Choroid plexus epithelial cell (primary cell): ENCODE results near the gene THRA.

Experiments used
- DNase-seq: peaks from one replicate; pipeline ENCODE4 v3.0.0-alpha.2; 2010; ENCODE audit warnings: low read depth
- H3K4me3 ChIP-seq: 2 replicates; pipeline ENCODE4 v1.5.1; 2011; ENCODE audit warnings: low read depth, mild to moderate bottlenecking, control low read depth, low read length, moderate library complexity
- TF ChIP-seq, protein P1 (sequence below): conservative IDR thresholded peaks from 2 replicates; pipeline ENCODE4 v1.5.1; 2011; ENCODE audit warnings: low read depth, mild to moderate bottlenecking, control low read depth, inconsistent platforms, low read length, moderate library complexity

THRA gene

DNA sequence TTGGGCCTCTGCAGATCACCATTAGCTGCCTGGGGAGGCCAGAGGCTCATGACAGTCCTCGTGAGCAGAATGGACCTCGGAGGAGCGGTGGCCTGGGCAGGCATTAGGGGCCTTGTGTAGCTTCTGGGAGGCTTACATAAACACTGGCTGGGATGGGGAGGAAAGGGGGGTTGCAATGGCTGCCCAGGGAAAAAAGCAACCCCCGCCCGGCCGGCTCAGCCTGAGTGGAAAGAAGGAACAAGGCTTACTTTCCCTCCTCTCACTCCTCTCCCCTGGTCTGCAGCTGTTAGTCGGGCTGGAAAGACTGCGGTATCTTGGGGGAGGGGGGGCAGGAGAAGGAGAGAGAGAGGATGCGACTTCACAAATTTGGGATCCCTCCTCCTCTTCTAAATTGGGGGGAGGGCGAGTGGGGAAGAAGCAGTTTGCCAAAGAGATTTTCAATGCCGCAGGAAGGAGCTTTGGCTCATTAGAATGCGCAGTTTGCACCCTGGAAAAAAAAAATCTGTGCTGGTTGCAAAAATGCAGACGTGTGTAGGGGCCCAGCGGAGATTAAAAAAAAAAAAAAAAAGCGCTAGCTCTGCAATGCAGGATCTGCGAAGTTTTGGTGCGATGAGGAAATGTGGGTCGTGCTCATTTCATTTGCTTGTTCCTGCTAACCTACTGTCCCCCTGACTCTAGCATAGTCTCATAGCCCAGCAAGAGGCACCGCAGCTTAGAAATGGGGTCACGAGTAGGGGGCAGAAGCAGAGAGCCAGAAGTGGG, 44.2 kb downstream of the THRA start:
- TF ChIP-seq, protein P1, sequence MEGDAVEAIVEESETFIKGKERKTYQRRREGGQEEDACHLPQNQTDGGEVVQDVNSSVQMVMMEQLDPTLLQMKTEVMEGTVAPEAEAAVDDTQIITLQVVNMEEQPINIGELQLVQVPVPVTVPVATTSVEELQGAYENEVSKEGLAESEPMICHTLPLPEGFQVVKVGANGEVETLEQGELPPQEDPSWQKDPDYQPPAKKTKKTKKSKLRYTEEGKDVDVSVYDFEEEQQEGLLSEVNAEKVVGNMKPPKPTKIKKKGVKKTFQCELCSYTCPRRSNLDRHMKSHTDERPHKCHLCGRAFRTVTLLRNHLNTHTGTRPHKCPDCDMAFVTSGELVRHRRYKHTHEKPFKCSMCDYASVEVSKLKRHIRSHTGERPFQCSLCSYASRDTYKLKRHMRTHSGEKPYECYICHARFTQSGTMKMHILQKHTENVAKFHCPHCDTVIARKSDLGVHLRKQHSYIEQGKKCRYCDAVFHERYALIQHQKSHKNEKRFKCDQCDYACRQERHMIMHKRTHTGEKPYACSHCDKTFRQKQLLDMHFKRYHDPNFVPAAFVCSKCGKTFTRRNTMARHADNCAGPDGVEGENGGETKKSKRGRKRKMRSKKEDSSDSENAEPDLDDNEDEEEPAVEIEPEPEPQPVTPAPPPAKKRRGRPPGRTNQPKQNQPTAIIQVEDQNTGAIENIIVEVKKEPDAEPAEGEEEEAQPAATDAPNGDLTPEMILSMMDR: no peak
- DNase-seq: peak; percentile 63
- H3K4me3 ChIP-seq: no peak overlapping the region

DNA sequence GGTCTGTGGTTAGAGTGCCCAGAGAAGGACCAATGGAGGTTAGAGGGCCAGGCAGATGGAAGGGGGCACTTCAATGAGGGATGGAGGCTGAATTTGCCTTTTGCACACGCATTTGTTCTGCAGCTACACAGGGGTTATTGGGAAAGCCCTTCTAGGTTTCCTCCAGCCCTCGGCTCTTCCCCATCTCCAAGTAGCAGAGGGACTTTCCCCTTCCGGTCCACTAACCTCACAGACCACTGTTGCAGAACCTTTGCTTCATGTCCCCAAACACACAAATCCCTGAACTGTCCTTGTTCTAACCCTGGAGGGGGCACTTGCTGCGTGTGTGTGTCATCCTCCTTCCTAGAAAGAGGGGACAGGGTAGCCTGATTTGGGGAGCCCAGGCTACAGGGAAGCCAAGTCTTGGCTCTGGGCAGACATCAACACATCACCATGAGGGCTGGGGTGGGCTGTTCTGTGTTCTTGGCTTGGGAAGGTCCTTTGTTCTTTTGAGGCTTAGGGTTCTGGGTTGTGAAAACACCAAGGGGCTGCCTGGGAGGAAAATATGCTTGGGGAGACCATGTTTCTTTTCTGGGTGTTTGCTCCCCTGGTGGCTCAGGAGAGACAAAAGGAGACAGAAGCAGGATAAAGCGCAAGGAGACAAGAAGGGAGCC, 44.9 kb downstream of the THRA start:
- TF ChIP-seq, protein P1: no peak
- no peak overlapping the region for H3K4me3 ChIP-seq
- DNase-seq: peak; percentile 33

DNA sequence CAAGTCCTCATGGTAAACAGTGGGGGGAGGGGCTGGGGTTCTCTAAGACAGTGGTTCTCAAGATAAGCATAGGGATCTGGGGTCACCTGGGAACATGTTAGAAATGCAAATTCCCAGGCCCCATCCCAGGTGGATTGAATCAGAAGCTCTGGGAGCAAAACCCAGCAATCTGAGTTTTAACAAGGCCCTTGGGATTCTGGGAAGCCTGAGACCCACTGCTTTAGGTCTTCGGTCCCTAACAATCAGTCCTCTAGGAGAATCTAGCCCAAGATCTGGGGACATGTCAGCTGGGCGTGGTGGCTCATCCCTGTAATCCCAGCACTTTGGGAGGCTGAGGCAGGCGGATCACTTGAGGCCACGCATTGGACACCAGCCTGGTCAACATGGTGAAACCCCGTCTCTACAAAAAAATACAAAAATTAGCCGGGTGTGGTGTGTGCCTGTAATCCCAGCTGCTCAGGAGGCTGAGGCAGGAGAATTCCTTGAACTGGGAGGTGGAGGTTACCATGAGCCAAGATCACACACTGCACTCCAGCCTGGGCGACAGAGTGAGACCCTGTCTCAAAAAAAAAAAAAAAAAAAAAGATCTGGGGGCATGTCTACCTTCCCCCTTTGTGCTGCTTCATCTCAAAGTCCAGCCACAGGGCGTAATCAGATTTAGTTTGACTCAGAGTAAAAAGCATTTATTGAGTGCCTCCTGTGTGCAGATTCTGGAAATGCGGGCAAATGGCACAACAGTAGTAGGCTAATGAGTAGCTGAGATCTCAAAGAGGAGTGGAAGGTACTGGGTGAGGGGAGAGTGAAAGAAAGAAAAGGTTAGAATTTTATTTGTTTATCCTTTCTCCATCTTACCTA, 46.4 kb downstream of the THRA start:
- TF ChIP-seq, protein P1: peak; percentile 31
- no peak overlapping the region for H3K4me3 ChIP-seq
- no peak for DNase-seq

DNA sequence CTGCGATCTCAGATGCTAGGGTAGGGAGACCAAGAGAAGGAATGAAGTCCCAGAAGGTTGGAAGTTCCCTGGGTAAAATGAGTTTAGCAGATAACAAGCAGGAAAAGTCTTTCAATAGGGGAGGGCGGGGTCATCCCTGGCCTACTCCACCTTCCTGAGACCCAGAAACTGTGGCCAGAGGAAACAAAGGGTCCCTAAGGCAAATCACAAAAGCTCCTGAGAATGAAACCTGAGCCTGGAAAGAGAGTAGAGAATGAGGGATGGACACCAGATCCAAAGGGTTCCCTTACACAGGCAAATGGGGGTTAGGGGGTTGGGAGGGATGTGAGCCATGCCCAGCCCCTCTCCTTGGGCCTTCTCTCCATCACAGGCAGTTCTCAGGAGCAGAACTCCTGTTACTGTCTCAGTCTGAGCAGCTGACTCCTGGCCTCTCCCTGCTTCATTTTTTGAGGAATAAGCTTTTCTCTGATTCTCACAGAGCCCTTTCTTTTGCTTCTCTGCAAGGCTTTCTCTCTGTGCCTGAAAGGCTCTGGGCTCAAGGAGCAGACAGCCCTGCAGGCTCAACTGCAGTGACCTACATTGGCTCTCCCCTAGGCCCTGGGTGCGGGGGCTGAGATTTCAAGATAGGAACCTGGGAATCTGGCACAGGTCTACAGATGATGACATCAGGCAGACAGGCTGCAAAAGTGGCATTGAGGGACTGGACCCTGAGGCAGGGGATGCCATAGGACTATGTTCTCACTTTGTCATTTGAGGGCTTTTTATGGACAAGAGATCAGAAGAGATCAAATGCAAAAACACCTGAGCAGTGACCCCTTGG, 47.5 kb downstream of the THRA start:
- DNase-seq: no peak
- no peak overlapping the region for H3K4me3 ChIP-seq
- TF ChIP-seq, protein P1: no peak

DNA sequence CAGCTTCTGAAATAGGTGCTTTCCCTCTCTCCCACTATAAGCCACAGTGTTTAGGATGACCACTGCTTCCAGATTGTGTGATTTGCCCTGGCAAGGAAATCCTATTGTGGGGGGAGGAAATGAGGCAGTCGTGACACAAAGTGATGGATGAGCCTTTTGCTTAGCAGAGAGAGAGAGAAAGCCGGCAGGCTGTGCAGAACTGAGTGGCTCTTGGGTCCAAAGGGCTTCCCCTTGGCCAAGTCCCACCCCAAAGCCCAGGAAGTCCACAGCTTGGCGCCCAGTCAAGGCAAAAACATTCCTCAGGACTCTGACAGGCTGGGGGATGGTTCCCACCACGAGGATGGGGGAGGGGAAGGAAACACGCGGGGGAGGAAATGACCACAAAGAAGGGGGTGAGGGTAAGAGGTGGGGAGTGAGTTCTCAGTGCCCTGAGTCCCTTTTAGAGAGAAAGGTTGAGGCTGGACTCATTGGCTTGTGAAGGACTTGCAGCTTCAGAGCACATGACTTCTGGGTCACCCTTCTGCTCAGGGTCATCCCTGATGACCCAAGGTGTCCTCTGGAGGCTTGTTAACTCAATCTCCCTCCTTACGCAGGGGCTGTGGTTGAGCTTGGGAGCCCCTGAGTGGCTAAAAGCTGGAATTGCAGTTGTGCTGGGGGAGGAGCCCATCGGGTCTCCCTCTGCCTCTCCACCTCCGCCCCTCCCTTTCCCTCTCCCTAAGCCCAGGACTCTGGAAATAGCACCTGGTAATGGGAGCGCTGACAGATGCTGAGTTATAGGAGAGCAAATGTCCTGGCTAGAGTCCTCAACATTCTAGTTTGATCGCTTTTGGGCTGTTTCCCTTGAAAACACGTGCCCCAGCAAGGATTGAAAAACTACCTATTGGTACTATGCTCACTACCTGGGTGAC, 48.7 kb downstream of the THRA start:
- peak overlapping the region; percentile 26 for H3K4me3 ChIP-seq
- DNase-seq: peak; percentile 92
- TF ChIP-seq, protein P1: peak; percentile 82

DNA sequence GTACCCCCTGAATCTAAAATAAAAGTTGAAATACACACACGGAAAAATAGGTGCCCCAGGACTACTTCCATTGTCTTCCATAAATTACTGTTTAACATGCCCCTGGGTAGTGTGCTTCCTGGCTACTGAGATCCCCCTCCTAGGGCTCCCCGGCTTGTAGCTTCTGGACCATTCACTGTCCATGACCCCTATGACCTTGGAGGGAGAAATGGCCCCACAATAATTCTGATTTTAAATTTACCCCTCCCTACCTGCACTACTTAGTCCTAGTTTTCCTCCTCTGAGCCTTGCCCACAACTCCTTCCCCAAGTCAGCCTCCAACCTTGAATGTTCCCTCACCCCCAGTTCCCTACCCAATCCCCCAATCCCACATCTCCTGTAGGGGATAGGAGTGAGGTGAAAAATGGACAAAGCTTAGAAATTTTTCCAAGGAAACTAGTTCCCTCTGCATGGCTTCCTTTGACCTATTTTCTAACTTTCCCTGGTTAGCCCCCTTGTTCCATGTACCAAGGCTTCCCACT, 49.5 kb downstream of the THRA start:
- no peak for DNase-seq
- TF ChIP-seq, protein P1: no peak
- H3K4me3 ChIP-seq: no peak overlapping the region
